Stimulated activated CD4-positive, alpha-beta T cell treated with anti-CD3 and anti-CD28 coated beads, Interleukin-12 subunit alpha, Interleukin-12 subunit beta, amount 100 ng/mL, for 48 hours (primary cell): ENCODE data around the gene RAPH1.

Experiments
- DNase-seq, 3 donors: peaks; one replicate each; pipeline ENCODE4 v3.0.0-alpha.2; 2020; ENCODE audit warnings: low read depth in 2 of 3, low spot score in 1 of 3

Gene RAPH1, protein sequence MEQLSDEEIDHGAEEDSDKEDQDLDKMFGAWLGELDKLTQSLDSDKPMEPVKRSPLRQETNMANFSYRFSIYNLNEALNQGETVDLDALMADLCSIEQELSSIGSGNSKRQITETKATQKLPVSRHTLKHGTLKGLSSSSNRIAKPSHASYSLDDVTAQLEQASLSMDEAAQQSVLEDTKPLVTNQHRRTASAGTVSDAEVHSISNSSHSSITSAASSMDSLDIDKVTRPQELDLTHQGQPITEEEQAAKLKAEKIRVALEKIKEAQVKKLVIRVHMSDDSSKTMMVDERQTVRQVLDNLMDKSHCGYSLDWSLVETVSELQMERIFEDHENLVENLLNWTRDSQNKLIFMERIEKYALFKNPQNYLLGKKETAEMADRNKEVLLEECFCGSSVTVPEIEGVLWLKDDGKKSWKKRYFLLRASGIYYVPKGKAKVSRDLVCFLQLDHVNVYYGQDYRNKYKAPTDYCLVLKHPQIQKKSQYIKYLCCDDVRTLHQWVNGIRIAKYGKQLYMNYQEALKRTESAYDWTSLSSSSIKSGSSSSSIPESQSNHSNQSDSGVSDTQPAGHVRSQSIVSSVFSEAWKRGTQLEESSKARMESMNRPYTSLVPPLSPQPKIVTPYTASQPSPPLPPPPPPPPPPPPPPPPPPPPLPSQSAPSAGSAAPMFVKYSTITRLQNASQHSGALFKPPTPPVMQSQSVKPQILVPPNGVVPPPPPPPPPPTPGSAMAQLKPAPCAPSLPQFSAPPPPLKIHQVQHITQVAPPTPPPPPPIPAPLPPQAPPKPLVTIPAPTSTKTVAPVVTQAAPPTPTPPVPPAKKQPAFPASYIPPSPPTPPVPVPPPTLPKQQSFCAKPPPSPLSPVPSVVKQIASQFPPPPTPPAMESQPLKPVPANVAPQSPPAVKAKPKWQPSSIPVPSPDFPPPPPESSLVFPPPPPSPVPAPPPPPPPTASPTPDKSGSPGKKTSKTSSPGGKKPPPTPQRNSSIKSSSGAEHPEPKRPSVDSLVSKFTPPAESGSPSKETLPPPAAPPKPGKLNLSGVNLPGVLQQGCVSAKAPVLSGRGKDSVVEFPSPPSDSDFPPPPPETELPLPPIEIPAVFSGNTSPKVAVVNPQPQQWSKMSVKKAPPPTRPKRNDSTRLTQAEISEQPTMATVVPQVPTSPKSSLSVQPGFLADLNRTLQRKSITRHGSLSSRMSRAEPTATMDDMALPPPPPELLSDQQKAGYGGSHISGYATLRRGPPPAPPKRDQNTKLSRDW

DNA sequence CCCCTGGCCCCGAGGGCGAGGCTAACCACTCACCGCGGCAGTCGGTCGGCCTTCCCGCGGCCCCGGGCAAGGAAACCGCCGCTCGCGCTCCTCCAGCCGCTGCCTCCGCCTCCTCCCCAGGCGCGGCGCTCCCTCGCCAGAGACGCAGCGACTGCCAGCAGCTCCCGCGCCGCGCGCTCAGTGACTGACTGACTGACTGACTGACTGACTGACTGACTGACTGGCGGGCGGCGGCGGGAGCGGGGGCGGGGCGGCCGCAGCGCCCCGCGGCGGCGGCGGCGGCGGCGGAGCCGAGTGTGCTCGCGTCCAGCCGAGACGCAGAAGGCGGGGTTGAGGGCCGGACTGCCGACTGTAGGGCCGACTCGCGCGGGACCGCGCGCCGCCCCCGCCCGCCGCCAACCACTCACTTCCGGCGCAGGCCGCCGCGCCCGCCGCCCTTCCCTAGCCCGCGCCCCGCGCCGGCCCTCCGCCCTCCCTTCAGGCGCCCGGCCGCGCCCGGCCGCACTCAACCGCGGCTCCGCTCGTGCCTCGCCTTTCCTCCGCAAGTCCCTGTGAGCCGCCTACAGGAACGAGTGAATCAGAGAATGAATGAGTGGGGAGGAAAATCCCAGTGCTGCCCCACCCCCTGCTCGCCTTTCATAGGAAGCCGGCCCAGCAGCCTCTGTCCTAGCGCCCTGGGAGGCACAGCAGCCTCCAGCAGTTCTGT is at the start of gene RAPH1:
RAPH1 (minus strand) TSS at position 224 of the 706 bp plus-strand sequence. CDS start 39,948 bp downstream, outside the sequence.
- peak; percentile 44 to 64 (median 46) for DNase-seq

DNA sequence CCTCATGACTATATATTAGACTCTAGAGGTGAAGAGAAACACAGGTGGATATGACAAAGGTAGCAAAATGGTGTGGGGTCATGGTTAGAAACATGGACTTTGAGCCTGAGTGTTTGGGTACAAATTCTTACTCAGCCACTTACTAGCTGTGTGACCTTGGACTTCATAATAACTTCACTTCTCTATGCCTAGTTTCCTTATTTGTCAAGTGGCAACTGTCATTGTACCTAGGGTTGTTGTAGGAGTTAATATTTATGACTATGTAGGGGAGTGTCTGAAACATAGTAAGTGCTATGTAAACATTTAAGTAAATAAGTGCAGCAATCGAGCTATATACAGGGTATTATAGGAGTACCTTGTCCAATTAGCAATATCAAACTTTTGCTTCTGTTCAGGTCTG is 49.7 kb upstream of the RAPH1 start:
- no peak for DNase-seq

DNA sequence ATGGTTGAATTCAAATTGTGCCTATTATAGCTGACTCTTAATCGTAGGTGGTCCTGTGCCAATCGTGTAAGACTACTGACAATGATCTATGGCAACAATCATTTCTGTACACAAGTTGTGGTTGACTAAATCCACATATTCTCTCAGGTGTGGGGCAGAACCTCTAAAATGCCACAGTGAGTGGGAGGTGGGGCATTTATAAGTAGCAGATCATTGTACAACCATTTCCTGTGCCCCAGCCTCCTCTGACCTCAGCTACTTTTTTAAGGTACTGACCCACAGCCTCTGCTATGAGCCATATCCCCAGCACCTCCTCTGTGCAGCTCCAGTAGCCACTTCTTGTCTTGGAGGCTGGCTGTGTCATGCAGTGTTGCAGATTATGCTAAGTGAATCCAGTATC is 48.6 kb upstream of the RAPH1 start:
- DNase-seq = peak; percentile 14 to 26 (median 20)

DNA sequence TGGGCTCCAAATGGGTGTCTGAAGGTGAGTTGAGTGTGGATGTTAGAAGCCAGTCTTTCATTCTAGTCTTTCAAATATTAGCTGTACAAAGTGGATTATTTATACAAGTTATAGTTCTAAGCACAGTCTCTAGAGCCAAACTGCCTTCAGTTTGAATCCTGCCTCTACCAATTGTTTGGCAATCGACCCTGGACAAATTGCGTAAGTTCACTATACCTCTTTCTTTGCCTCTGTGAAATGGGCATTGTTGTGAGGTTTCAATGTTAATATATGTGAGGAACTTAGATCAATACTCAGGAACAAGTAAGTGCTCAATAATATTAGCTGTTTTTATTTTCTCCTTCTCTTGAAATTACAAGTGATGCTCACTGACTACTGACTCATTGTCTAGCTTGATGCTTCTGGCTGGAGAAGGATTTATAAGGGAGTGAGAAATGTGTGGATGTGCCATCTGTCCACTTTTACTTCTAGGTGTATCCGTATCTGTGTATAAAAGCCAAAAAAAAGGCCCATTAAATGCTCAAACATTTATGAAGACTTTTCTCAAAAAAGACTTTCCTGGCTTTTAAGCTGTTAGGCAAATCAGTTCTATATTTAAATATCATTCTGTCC is 48.1 kb upstream of the RAPH1 start:
- DNase-seq = no peak

DNA sequence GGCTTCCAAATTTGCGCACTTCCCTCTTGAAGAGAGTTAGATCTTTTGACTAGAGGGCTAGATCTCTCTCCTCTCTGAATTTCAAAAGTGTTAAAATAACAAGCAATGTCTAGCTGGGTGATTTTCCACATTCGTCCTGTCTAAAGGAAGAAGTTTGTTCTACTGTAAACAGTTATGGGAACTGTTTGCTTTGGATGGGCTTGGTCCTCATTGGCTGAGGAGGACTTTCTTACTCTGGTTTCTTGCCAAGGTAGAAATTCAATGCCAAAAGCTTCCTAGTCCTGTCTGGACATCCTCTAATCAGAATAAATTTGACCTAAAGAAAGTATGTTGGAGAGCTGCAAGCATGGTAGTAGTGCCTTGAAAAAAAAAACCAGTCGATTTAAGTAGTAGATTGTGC is 47.4 kb upstream of the RAPH1 start:
- no peak for DNase-seq

DNA sequence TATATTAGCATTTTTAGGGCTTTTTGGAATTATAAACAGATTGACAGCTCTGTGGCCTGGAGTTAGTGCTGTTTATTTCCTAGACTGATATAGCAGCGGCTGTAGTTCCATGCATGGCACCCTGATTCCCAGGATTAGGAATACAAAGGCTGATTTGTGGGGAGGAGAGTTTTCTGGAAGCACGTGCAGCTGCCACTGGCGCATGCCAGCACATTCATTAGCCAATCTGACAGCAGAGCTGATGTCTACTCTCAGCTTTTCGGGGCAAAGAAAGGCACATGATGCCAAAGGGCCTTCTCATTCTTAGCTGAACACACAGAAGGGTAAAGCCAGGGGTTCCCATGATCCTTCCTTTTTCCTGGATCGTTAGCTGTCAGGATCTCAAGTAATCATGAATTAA is 45.7 kb upstream of the RAPH1 start:
- no peak for DNase-seq

DNA sequence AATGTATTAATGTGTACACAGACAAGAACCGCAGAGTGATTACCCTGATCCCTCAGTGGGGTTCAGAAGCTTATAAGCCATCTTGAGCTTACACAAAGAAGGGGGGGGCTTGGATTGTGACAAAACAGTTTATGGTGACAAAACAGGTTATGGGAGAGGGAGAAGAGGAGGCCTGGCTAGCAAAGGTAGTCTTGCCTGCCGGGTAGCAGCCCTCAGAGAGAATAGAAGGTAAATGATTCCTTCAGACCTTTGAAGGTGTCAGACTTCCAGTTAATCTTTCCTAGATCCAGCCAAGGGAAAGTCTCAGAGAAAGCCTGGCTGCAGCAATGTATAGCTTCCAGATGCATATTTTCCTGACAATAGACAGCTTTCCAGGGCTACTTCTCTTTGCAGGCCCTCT is 44.6 kb upstream of the RAPH1 start:
- no peak for DNase-seq

DNA sequence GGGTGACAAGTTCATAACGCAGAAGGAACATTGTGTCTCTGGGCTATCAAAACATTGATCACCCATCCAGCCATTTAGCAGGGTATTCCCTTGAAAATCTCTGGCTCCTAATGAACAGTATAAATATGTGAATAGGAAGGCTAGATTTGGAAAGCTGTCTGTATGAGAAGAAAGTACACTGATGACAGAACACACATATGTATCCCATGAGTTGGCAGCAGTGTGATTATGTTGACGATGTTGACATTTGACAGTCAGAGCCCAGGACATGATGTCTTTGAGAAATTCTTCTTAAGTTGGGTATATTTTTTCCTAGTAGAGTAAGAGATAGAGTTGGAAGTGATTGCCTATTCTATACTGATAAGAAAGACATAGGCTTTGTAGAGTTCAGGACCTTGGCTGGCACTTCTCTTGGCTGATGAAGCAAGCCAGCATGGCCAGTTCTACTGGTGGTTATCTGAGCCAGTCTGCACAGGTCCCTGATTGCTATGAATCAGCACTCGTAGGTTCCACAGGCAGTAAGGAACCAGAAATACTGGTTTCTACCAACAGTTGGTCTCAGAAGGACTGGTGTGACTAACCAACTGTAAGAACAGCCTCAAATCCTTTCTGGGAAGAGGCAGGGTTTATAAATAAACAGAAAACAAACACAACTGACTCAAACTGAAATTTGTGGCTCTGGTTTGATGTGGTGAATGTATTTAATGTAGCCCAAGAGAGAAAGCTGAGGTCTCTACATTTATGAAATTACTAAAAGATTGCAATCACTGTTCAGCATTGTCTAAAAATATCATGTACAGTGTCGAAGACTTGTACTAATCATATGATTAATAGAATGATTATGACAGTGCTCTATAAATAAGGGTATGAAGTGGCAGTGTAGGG is 43.9 kb upstream of the RAPH1 start:
- peak; percentile 28 to 41 (median 41) for DNase-seq

DNA sequence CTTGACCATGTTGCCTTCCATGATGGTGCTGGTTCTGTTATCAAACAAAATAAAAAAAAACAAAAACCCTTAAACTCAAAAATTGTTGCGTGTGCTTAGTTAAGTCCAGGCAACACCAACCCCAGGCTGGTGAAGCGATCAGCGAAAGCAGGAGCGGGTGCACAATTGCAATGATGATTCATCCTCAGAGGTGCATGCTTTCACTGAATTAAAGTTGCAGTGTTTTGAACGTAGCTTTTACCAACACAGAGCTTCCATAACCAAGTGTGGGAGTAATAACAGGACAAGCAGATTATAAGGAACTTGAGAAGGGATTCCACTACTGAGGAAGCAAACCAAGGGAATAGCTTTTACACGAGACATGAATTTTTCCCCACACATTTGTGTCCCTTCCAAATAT is 39.7 kb upstream of the RAPH1 start:
- DNase-seq = no peak

DNA sequence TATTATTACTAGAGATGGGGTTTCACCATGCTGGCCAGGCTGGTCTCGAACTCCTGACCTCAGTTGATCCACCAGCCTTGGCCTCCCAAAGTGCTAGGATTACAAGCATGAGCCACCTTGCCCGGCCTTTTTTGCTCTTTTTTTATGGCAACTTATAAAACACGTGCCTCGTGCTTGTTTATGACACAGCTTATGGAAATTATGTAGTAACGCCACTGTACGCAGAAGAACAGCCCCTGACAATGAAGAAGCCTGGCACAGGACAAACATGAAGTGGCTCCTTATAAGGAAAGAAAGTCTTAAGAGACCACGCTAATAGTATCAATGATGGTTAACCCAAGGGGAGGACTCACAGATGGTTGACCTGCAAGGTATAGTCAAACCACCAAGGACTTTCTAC is 37.2 kb upstream of the RAPH1 start:
- DNase-seq = no peak

DNA sequence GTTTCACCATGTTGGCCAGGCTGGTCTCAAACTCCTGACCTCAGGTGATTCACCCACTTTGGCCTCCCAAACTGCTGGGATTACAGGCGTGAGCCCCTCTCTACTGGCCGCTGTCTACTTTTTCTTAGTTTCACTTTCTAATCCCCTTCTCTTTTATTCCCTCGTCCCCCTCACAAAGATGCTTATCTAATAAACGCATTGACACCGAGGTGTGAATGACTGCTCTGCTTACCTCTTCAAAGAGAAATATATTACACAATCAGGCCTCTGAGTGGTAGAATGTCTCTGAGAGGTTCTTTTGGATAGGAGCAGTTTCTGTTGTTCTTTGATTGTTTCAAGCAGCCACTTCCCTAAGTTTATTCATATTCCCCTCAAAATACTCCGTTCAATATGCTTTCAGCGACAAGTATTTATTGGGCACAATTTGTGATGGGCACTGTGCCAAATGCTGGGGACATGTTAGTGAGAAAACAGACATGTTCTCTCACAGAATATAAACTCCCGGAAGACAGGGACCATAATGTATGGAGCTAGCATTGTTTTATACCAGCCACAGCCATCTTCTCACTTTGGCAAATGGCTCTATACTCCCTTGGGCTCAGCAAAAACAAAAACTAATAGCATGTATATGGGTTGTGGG is 34.7 kb upstream of the RAPH1 start:
- DNase-seq = no peak

DNA sequence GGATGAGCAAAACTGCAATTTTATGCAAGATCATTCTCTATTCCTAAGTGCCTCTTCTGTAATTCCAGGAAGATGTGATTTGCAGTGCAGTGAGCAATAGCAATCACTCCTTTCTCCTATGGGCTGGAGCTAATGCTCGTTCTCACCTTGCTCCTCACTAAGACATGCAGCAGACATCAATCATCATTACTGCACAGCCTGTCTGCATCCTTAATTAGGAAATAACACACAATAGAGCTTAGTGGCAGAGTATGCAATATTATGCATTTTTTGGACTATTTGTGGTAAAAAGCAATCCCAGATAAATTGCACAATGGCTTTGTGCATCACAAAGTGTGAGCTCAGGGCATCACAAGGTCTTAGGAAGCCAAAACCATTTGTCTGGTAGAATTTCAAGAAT is 32.6 kb upstream of the RAPH1 start:
- DNase-seq = no peak

DNA sequence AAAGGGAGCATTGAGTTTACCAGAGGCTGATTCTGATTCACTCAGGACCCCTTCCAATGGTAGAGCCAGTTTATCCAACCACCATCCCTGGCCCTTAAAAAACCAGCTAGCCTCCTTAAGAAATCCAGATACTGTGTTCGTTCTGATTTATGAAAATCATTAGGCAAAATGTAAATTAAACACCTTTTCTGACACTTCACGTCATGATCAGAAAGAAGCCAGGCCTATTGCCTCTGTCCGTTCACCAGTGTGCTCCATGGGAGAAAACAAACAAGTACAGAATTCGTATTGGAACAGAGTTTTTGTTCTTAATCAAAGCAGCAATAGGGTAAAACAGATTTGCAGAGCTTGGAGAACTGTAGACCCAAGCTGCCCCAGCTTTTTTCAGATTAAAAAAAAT is 31.1 kb upstream of the RAPH1 start:
- DNase-seq = no peak

DNA sequence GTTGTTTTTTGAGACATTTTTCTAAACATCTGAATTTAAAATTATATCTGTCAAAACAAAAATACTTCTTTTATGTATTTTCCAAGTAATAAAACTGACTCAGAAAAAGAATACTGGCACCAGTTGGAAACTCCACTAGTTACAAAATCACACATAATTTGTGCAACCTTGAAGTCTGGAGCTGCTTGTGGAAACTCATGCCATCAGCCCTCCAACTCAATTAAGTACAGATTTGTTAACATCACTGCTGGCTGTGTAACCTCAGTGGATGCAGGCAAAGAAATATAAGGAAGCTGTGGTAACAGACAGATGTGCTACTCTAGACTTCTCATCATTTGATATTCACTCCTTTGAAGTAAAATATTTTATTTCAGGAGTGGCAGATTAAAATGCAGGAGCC is 30.0 kb upstream of the RAPH1 start:
- no peak for DNase-seq

DNA sequence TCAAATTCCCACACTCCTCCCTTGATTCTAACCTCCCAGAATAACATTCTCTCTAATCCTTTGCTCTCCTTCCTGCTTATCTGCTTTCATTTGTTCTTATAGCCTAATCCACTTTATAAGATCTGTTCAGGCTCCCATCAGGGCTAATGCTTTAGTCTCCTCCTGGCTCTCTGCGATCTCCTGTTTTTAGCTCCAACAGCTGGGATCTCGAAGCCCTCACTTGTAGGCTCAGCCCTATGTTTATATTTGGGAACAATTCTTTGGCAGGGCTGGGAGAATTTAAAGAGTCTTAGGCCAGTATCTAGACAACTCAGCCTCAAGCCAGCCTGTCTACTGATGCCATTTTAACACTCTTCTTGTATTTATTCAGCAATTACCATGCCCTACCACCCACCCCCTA is 27.2 kb upstream of the RAPH1 start:
- no peak for DNase-seq

DNA sequence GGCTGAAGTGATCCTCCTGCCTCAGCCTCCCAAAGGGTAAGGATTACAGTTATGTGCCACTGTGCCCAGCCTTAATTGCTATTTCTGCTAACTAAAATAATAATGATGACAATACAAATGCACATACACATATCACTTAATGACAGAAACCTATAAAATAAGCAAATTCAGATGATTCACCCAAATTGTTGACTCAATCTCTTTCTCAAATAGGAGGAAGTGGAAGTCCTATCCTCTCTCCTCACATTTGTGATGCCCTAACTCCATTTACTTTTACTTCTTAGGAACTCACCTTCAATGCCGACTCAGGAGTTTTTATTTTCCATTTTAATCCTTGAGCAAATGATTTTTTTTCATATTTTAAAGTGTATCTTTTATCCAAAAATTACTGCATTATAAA is 24.5 kb upstream of the RAPH1 start:
- no peak for DNase-seq

DNA sequence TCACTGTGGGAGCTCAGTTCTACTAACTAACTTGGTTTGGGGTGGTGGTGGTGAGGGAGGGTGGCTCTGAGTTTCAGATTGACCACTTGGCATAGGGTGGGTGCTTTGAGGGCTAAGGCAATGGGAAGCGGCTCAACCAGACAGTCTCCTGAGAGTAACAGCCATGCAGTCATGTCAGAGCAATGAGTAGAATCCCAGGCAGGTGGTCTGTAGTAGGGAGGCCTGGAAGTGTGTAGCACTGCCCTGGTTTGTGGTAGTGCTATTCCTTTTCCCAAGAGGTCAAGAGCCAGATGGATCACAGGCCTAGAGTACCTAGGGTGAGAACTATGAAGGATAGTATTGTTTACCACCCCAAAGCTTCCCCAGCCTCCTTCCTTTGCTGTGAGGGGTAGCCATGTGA is 18.7 kb upstream of the RAPH1 start:
- DNase-seq = no peak

DNA sequence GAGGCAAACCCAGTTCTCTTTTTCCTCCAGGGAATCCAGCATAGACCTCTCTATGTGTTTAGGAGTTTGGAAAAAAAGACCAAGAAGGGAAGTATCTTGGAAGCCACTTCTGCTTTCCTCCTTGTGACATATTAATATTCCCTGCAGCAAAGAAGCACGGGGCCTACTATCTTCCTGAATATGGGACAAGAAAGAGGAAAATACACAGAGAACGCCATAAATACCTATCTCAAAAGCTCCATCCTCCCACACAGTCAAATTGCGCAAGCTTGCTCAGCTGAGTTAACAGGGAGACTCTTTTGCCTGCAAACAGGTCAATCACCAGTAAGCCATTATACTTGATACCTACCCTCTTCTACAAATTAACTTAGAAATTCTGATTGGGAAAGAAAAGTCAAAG is 16.7 kb upstream of the RAPH1 start:
- DNase-seq = no peak

DNA sequence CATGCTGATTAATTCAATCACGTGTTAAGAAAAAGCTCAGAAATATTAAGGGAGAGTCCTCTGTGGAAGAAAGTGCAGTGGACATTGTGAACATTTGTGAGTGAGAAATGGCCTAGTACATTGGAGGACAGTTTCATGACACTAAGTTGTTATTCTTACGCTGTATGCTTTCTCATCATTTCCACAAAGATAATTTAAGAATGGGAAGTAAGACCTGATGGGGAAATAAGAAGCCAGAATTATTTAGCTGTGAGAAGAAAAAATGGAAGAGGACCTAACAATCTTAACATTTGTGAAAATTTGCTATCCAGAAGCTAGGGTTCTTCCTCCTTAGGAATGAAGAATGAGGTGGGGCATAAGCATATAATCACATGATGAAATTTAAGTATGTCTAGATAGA is 15.2 kb upstream of the RAPH1 start:
- DNase-seq = no peak
